Kidney capillary endothelial cell (primary cell): ENCODE results near the gene PIMREG.

Source experiments
- DNase-seq: peaks from one replicate; pipeline ENCODE4 v3.0.0-alpha.2; 2018; ENCODE audit warnings: low spot score

The PIMREG gene

DNA sequence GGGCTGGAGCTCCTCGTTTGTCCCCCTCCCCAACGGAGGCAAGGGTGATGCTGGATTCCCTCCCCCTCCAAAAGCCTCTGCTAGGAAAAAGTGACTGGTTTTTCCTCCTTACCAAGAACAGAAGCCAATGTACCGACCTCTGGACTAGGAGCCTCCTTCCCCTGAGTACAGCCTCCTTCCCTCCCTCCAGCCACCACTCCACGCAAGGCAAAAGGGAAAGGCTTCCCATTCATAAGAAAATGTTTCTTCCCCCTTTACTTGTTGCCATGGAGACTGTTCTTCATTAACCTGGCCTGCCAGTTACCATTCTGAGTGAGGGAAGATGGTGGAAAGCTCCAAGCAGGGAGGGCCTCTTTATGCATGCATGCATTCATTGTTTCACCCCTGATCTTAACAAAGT is 4.3 kb upstream of the PIMREG start:
- DNase-seq, result no peak

DNA sequence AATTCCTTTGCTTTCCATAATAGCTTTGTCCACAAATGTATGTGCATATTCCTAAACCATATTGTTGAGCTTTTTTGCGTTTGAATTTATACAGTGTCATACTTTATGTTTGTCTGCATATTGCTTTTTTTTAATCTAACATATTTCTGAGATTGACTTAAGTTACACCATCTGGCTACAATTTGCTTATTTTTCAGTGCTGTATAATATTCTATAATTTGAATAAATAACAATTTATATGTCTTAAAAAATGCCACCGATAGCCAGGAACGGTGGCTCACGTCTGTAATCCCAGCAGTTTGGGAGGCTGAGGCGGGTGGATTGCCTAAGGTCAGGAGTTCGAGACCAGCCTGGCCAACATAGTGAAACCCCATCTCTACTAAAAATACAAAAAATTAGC is 1.5 kb upstream of the PIMREG start:
- no peak for DNase-seq

- DNase-seq, result no peak
Observed at GRCh38 chr17:6444571-6445335, 498 bp downstream of the PIMREG start.

DNA sequence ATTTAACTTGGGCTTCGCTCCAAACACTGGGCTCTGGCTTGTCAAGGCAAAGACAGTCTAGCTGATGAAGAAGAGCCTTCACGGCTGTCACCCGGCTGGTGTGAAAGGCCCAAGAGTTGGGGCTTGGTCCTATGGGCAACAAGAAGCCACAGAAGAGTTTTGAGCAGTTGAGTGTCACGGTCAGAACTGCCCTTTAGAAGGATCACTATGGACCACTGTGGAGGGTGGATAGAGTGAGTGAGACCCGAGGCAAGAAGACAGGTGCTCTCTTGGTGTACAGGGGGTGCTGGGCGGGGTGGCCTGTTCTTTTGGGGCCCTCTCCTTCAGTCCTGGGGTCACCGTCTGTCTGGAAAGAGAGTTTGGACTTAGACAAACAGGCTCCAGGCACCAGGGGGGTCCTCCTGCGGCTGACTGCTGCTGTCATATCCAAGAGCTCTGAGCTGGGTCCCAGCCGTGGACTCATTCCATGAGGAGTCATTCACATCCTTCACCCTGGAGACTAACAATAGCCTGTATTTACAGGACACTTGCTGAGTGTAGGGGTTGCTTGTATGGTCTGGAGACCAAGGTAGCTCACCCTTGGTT is 2.4 kb downstream of the PIMREG start:
- no peak for DNase-seq

DNA sequence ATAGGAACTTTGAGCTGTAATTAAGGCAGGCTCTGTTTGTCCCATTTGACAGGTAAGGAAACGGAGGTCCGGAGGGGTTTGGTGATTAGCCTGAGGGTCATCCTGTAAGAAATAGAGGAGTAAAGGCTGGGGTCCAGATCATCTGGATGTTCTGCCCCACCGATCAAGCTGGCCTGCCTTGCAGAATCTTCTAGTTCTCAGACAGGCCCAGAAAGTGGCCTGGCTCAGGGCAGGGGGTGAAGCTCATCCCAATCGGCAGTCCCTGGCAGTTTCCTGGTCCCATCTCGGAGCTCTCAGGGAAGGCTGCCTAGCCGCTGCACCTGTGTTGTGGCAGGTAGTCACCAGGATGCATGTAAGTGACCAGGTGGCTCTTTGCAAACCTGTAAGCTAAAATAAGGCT is 4.2 kb downstream of the PIMREG start:
- DNase-seq, result no peak

- no peak for DNase-seq
Observed at GRCh38 chr17:6449307-6449706, 5.1 kb downstream of the PIMREG start.

DNA sequence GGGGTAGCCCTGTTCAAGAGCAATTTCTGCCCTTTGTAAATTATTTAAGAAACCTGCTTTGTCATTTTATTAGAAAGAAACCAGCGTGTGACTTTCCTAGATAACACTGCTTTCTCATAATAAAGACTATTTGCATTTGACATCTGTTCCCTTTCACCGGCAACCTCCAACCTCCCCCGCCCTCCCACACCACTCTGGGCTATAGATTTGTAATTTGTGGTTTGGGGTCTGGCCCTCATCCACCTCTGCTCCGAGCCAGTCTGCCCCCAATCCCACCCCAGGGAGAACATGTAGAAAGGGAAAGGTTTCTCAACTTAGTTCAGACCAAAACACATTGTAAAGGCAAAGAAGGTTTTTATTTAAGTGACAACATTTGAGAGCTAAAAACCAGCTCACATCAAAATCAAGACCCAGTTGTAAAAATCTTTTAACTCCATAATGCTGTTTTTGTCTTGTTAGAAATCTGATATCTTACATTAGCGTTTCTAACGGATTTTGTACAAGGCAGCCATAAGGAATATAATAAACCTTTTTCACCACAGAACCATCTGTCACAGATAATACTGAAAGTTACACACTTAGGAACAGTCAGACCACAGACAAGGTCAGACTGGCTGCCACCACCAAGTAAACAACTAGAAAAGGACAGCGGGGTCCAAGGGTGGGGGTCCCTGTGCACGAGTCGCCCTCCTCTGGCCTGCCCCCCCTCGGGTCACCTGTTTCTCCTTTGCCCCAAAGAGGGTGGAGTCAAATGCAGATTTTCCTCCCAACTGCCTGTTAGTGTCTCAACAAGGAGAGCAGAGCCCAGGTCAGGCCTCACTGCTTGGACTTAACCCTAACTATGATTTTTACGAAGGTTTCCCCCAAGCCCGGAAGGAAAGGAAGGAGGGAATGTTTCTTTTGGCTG is 6.9 kb downstream of the PIMREG start:
- DNase-seq, result no peak

- no peak for DNase-seq
Observed at GRCh38 chr17:6452471-6453266, 8.4 kb downstream of the PIMREG start.

DNA sequence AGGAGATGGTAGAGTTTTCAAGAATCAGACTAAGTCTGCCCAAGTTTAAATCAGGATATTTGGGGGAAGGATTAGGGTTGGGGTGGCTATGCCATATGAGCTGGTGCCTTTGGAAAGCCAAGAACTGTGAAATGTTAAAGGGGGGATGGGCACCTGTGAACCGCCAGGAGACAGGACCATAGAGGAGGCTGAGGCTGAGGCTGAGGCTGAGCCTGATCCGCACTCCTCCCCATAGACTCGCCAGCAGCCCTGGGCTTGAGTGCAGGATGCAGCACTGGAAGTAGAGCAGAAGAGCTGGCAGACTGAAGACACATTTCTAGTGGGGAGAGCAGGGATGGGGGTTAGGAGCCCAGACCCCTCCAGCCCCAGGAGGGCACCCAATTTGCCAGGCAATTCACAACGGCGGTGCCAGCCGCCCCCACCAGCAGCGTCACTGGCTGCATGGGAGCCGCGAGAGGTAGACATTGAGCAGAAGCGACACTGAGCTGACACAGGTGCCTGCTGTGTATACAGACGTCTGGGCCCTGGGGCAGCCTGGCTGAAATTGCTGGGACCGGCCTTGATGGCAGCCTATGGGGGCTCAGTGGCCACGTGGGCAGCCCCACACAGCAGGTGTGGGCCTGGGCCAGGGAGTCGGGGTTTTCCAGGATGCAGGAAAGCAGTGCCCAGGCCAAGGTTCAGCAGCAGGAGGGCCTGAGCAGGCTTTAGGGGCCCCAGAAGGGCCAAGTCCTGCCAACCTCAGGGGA is 9.2 kb downstream of the PIMREG start:
- no peak for DNase-seq

DNA sequence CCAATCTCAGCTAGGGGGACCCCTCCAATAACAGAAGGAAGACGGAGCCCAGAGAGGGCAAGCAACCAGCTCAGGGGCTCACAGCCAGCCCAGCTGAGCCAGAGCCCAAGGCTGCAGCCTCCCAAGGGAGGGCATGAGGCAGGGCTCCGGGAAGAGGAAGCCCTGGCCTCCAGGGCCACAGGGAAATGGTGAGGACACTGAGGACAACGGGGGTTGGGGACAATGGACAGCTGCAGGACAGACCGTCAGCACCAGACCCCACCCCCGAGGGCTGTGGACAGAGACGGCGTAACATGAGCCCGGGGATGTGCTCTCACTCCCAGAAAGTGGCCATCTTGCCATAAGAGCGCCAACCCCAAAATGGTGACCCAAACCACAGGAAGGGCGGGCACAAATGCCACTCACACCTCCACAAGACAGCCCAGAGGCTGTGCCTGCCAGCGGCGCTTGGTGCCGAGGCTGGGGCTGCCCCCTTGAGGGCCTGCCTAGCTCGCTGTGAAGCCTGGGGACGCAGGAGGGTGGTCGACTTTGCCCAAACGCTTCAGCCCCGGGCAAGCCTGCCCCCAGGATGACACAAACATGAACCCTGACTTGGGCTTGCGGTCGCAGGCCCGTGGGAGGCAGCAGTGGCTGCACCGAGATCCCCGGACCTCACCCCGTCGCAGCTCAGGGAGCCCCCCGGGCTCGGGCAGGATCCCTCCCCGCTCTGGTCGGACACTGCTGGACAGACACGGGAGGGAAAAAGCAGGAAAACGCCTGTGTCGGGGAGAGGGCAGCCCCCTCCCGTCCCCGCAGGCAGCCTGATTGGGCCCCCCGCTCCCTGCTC is 10.5 kb downstream of the PIMREG start:
- no peak for DNase-seq

GRCh38 chr17:6455321-6455705 is 11.1 kb downstream of the PIMREG start:
- no peak for DNase-seq

- DNase-seq, result no peak
Observed at GRCh38 chr17:6456321-6456720, 12.1 kb downstream of the PIMREG start.

- peak; percentile 64 for DNase-seq
Observed at GRCh38 chr17:6456914-6457687, 12.8 kb downstream of the PIMREG start.

DNA sequence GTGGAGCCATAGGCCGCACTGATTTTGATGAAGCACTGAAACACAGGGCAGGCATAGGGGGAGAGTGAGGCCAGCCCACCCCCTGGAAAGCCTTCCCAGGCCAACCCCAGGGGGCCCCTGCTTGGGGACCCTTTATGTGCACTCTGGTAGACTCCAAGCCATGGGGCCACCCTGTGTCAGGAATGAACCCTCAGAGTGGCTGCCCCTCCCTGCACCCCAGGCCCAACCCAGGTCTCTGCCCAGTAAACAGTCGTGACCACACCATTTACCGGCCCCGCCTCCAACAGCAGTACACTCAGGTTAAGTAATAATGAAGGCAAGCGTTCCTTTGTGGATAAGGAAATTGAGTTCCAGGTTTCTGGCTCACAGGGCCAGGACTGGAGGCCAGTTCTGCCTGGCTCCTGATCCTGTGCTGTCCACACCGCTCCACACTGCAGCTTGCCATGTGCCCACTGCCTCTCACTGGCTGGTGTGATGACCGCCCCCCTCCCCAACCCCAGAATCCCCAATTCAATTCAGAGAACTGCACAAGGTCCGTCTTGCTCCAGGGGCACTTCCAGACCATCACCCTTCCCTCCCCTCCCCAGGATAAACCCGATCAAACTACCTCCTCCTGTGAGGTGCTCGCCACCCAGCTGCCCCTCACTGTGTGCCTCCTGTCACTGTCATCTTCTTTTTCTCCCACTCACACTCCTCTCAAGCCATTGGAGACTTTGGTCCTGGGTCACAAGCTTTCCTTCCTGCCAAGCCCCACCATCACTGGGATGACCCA is 13.6 kb downstream of the PIMREG start:
- no peak for DNase-seq

GRCh38 chr17:6458460-6458950 is 14.2 kb downstream of the PIMREG start:
- no peak for DNase-seq

DNA sequence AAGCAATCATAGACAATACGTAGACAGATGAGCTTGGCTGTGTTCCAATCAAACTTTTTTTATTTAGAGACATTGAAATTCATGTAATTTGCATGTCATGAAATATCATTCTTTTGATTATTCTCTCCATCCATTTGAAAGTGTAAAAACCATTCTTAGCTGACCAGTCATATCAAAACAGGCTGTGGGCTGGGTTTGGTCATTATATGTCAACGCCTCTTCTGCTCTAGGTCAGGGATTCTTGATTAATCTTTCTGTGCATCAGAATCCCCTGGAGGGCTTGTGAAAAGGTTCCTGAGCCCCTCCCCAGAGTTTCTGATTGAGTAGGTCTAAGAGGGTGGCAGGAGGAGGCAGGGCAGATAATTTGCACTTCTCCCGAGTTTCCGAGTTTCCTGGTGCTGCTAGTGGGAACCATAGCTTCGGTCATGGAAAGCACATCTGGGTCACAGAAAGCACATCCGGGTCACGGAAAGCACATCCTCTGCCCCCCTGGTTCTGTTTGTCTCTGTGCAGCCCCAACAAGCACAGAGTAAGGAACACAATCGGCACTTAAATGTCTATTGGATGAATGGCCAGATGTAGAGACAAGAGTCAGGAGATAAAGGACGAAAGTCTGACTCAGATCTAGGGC is 16.4 kb downstream of the PIMREG start:
- DNase-seq, result no peak

- DNase-seq, result no peak
Observed at GRCh38 chr17:6461246-6461645, 17.0 kb downstream of the PIMREG start.

DNA sequence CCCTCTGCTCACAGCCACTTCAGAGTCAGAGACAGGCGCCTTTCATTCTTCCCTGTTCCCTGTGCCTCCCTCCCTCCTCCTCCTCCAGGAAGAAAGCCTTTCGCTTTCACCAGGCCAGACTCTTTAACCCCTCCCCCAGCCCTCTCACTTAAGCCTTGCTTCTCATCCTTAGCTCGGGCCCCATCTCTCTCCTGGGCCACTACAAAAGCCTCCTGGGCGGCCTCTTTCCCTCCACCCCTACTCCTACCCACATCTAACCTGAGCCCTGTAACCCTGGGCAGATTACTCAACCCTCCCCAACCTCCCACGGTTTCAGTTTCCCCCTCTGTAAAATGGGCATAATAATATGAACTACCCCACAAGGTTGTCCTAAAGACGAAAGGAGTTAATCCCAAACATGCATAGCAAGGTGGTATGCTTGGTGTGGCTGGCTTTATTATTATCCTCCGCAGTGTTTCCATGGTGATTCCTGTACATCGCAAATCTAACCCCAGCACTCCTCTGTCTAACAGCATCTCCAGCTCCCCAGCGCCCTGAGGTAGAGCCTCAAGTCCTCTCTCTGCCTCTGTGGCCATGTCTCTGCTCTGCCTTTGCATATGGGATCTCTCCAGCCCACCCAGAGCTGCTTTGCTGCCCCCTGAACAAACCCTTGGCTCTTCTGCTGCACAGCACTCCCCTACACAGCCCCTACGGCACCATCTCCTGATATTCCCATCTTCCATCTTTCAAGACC is 17.7 kb downstream of the PIMREG start:
- DNase-seq, result no peak
